ENCODE data around the gene MGAT4A.
"Not testable (repeated sequence)": the region's sequence is repeated elsewhere in the genome, so short reads cannot be mapped to it uniquely, and the experiment has no call there.

MGAT4A gene

GRCh38 chr2:98730053-98730706 is 752 bp downstream of the MGAT4A start:
- DNase-seq (ENCODE audit: low spot score) = peak; percentile 68

- no peak for DNase-seq (ENCODE audit: low spot score)
These were observed 1.3 kb downstream of the MGAT4A start for GRCh38 chr2:98729652-98730051.

GRCh38 chr2:98728088-98728718 is 2.7 kb downstream of the MGAT4A start:
- not testable (repeated sequence) for DNase-seq (ENCODE audit: low spot score)

GRCh38 chr2:98727369-98728087 is 3.4 kb downstream of the MGAT4A start:
- DNase-seq (ENCODE audit: low spot score) = no peak

GRCh38 chr2:98726735-98727368 is 4.1 kb downstream of the MGAT4A start:
- no peak for DNase-seq (ENCODE audit: low spot score)

GRCh38 chr2:98726205-98726604 is 4.7 kb downstream of the MGAT4A start:
- DNase-seq (ENCODE audit: low spot score) = no peak

- no peak for DNase-seq (ENCODE audit: low spot score)
These were observed 10.6 kb downstream of the MGAT4A start for GRCh38 chr2:98720286-98720685.

- DNase-seq (ENCODE audit: low spot score) = no peak
These were observed 13.3 kb downstream of the MGAT4A start for GRCh38 chr2:98717621-98718020.

GRCh38 chr2:98716786-98717185 is 14.1 kb downstream of the MGAT4A start:
- no peak for DNase-seq (ENCODE audit: low spot score)

- no peak for DNase-seq (ENCODE audit: low spot score)
These were observed 15.0 kb downstream of the MGAT4A start for GRCh38 chr2:98715812-98716451.

GRCh38 chr2:98713332-98714015 is 17.5 kb downstream of the MGAT4A start:
- no peak for DNase-seq (ENCODE audit: low spot score)

GRCh38 chr2:98712145-98712544 is 18.8 kb downstream of the MGAT4A start:
- DNase-seq (ENCODE audit: low spot score) = no peak

- DNase-seq (ENCODE audit: low spot score) = no peak
These were observed 19.4 kb downstream of the MGAT4A start for GRCh38 chr2:98711506-98711905.

- DNase-seq (ENCODE audit: low spot score) = no peak
These were observed 20.2 kb downstream of the MGAT4A start for GRCh38 chr2:98710734-98711133.

GRCh38 chr2:98709535-98709934 is 21.4 kb downstream of the MGAT4A start:
- DNase-seq (ENCODE audit: low spot score) = no peak

- DNase-seq (ENCODE audit: low spot score) = no peak
These were observed 22.3 kb downstream of the MGAT4A start for GRCh38 chr2:98708396-98709186.

- DNase-seq (ENCODE audit: low spot score) = no peak
These were observed 24.3 kb downstream of the MGAT4A start for GRCh38 chr2:98706591-98706990.

GRCh38 chr2:98705333-98705617 is 25.7 kb downstream of the MGAT4A start:
- DNase-seq (ENCODE audit: low spot score) = no peak

GRCh38 chr2:98704499-98705332 is 26.2 kb downstream of the MGAT4A start:
- DNase-seq (ENCODE audit: low spot score) = no peak

GRCh38 chr2:98703738-98704137 is 27.2 kb downstream of the MGAT4A start:
- DNase-seq (ENCODE audit: low spot score) = no peak
